Hepatocyte (in vitro differentiated cells): Measurements from ENCODE around the gene OGFOD2.

Source experiments
- EZH2 ChIP-seq: fragments of 200-600 bp; sonication (generic); IDR thresholded peaks from 2 replicates; pipeline ENCODE4 v1.6.1; 2016; ENCODE audit warnings: antibody characterized with exemption, mild to moderate bottlenecking, borderline replicate concordance
- EZH2phosphoT487 ChIP-seq: fragments of 200-600 bp; sonication (generic); IDR thresholded peaks from one replicate; pipeline ENCODE4 v1.6.1; 2018; ENCODE audit warnings: antibody characterized with exemption, mild to moderate bottlenecking, low read depth, moderate library complexity; ENCODE audit not compliant: unreplicated experiment, severe bottlenecking
- TF ChIP-seq, protein P1 (sequence below): fragments of 200-600 bp; sonication (generic); IDR thresholded peaks from 2 replicates; pipeline ENCODE4 v1.5.1; 2016; ENCODE audit warnings: antibody characterized with exemption, mild to moderate bottlenecking; ENCODE audit not compliant: poor library complexity

DNA sequence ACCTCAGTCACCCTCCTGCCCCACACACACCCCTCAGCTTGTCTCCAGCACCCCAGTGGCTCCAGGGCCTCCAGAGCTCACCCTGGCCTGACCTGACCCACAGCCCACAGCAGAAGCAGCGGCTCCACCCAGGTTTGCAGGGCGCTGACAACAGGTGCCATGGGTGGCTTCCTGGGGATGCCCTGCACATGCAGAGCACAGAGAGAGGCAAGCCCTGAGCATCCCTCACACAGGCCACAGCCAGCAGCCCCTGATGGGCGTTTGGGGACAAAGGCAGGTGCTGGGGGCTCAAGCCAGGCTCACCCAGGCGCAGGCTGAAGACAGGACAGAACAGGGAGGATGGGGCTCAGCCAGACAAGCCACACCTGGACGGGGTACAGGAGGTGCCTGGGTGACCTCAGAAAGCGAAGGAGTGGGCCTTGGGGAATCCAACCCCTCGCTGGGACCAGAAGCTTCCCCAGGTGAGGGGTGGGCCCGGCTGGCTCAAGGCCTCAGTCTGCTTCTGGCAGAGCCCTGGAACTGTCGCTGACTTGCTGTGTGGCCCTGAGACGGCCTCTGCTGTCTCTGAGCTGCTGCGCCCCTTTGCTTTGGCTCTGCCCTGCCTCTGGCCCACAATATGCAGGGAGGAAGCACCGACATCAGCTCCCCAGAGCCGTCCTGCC is 16.0 kb downstream of the OGFOD2 start:
- TF ChIP-seq, protein P1, sequence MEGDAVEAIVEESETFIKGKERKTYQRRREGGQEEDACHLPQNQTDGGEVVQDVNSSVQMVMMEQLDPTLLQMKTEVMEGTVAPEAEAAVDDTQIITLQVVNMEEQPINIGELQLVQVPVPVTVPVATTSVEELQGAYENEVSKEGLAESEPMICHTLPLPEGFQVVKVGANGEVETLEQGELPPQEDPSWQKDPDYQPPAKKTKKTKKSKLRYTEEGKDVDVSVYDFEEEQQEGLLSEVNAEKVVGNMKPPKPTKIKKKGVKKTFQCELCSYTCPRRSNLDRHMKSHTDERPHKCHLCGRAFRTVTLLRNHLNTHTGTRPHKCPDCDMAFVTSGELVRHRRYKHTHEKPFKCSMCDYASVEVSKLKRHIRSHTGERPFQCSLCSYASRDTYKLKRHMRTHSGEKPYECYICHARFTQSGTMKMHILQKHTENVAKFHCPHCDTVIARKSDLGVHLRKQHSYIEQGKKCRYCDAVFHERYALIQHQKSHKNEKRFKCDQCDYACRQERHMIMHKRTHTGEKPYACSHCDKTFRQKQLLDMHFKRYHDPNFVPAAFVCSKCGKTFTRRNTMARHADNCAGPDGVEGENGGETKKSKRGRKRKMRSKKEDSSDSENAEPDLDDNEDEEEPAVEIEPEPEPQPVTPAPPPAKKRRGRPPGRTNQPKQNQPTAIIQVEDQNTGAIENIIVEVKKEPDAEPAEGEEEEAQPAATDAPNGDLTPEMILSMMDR, result no peak
- TF ChIP-seq EZH2 (no peak), EZH2phosphoT487 (no peak)
